Lung (tissue), 12 donors: Measurements from ENCODE around the gene NKAIN2. TPM values are rescaled to one million over a fixed set of nuclear protein-coding genes. Genes with fewer than 3 reads are reported as not detected.

ENCODE experiments used
- ATAC-seq: fragments of 200-7000 bp; cut with Tn5 transposase; one replicate; pipeline ENCODE4 v1.9.1; 2020; ENCODE audit warnings: moderate number of reproducible peaks; ENCODE audit not compliant: insufficient read depth, low FRiP score
- DNase-seq, 3 donors: peaks; one replicate each; pipeline ENCODE4 v3.0.0-alpha.2; 2013 to 2017
- H3K27ac ChIP-seq, 2 donors: one replicate each; pipeline ENCODE4 v1.5.1; 2013; ENCODE audit warnings: mild to moderate bottlenecking in 2 of 2, moderate library complexity in 2 of 2, control low read depth in 1 of 2, inconsistent platforms in 1 of 2, low read depth in 1 of 2, low read length in 1 of 2
- H3K27me3 ChIP-seq, 3 donors: one replicate each; pipeline ENCODE4 v1.5.1; 2013; ENCODE audit warnings: low read length in 2 of 3; ENCODE audit not compliant: control insufficient read depth in 3 of 3, insufficient read depth in 3 of 3
- H3K36me3 ChIP-seq, 4 donors: one replicate each; pipeline ENCODE4 v1.5.1; 2013; ENCODE audit warnings: low read length in 4 of 4, mild to moderate bottlenecking in 1 of 4, moderate library complexity in 1 of 4; ENCODE audit not compliant: control insufficient read depth in 4 of 4, insufficient read depth in 4 of 4
- H3K4me1 ChIP-seq, 5 donors: one replicate each; pipeline ENCODE4 v1.5.1; 2013; ENCODE audit warnings: low read length in 5 of 5, mild to moderate bottlenecking in 2 of 5, moderate library complexity in 1 of 5; ENCODE audit not compliant: control insufficient read depth in 5 of 5, insufficient read depth in 5 of 5
- H3K4me3 ChIP-seq: one replicate; pipeline ENCODE4 v1.5.1; 2013; ENCODE audit warnings: mild to moderate bottlenecking, control low read depth, moderate library complexity
- H3K9ac ChIP-seq, 2 donors: one replicate each; pipeline ENCODE4 v1.5.1; 2013; ENCODE audit warnings: low read length in 2 of 2, control low read depth in 1 of 2; ENCODE audit not compliant: insufficient read depth in 1 of 2
- H3K9me3 ChIP-seq, 4 donors: one replicate each; pipeline ENCODE4 v1.5.1; 2013; ENCODE audit warnings: low read length in 3 of 4, mild to moderate bottlenecking in 1 of 4, moderate library complexity in 1 of 4; ENCODE audit not compliant: control insufficient read depth in 4 of 4, insufficient read depth in 3 of 4
- CTCF ChIP-seq: IDR thresholded peaks from 2 replicates; pipeline ENCODE4 v1.5.1; 2012; ENCODE audit warnings: mild to moderate bottlenecking; ENCODE audit errors: control extremely low read depth, extremely low read depth
- WGBS, 2 donors: extraction: QIAGEN DNeasy Blood & Tissue Kit; methylation state at CpG; one replicate each; pipeline ENCODE4 v1.1.7; 2013; 5-methylcytosine and 5-hydroxymethylcytosine counted together
- polyA plus RNA-seq, 2 donors: library from polyadenylated mRNA; stranded (reverse); fragments of 200-250 nt; gene quantifications; one replicate each; pipeline ENCODE4 v1.2.1, GENCODE V29; 2013
- total RNA-seq, 2 donors: library from RNA; depleted of rRNA in 1 of 2; stranded (reverse); fragments of >200 nt in 1 of 2; gene quantifications; one replicate each; pipeline ENCODE4 v1.2.1, GENCODE V29; 2014 to 2021
- donor health status: control.
- donor health status: control.
- donor health status: Bipolar disorder and iron deficiency.
- donor health status: healthy.
- donor health status: DM: yes; HTN: yes; CAD: no.

NKAIN2 gene
- total and polyA plus RNA-seq, 4 donors = 0.01 to 4.4 TPM; not detected in 2

- no peak for TF ChIP-seq CTCF
- 93 to 94% methylated on average over 5 of the region's 5 CpGs for WGBS, 2 donors
- Histone ChIP-seq H3K4me3 (no peak overlapping the region), H3K4me1 (no peaks in the 10 kb centered on the region), H3K9me3 (peaks cover 0 to 6% (median 1%) of the 10 kb centered on the region in 4 donors), H3K27ac (no peak overlapping the region), H3K36me3 (no peaks in the 10 kb centered on the region), H3K27me3 (no peaks in the 10 kb centered on the region), H3K9ac (no peak overlapping the region)
- no peak for DNase-seq
- no peak for ATAC-seq
Measured at GRCh38 chr6:123956492-123957139, 153.0 kb downstream of the NKAIN2 start.

GRCh38 chr6:123962508-123962907, 158.8 kb downstream of the NKAIN2 start:
- no peak overlapping the region for H3K4me3 ChIP-seq
- peaks cover 0 to 15% (median 0%) of the 10 kb centered on the region in 5 donors for H3K4me1 ChIP-seq
- H3K27me3 ChIP-seq = no peaks in the 10 kb centered on the region
- H3K9ac ChIP-seq = no peak overlapping the region
- H3K36me3 ChIP-seq = no peaks in the 10 kb centered on the region
- WGBS, 2 donors = 64 to 72% methylated on average over 11 of the region's 11 CpGs
- no peaks in the 10 kb centered on the region for H3K9me3 ChIP-seq
- ATAC-seq = peak; percentile 34
- DNase-seq = peak; percentile 47 to 80 (median 76)
- no peak overlapping the region for H3K27ac ChIP-seq
- no peak for TF ChIP-seq CTCF

GRCh38 chr6:123965894-123966293, 162.2 kb downstream of the NKAIN2 start:
- H3K36me3 ChIP-seq = no peaks in the 10 kb centered on the region
- no peak for TF ChIP-seq CTCF
- peak; percentile 30 to 60 (median 56) for DNase-seq
- no peak overlapping the region for H3K27ac ChIP-seq
- no peaks in the 10 kb centered on the region for H3K27me3 ChIP-seq
- H3K9ac ChIP-seq = no peak overlapping the region
- H3K4me3 ChIP-seq = no peak overlapping the region
- H3K4me1 ChIP-seq = peaks cover 0 to 15% (median 0%) of the 10 kb centered on the region in 5 donors
- no peaks in the 10 kb centered on the region for H3K9me3 ChIP-seq
- ATAC-seq = no peak
- WGBS, 2 donors = 62 to 71% methylated on average over 4 of the region's 4 CpGs

GRCh38 chr6:123966618-123967017, 163.0 kb downstream of the NKAIN2 start:
- Histone ChIP-seq H3K9ac (no peak overlapping the region), H3K4me3 (no peak overlapping the region), H3K4me1 (peaks cover 0 to 15% (median 0%) of the 10 kb centered on the region in 5 donors), H3K27me3 (no peaks in the 10 kb centered on the region), H3K36me3 (no peaks in the 10 kb centered on the region), H3K27ac (no peak overlapping the region), H3K9me3 (no peaks in the 10 kb centered on the region)
- DNase-seq (peak in 1 of 3 donors; percentile 34), ATAC-seq (no peak)
- WGBS, 2 donors = 45 to 69% methylated on average over 2 of the region's 2 CpGs
- TF ChIP-seq CTCF = no peak
